Left forelimb (tissue), 1 donor: ENCODE results near the gene SRPX.

Source experiments
- DNase-seq: peaks from one replicate; pipeline ENCODE4 v3.0.0-alpha.2; 2018; ENCODE audit warnings: low spot score

Gene SRPX

GRCh38 chrX:38206542-38206941 lies 14.1 kb downstream of the SRPX start:
- DNase-seq: no peak

GRCh38 chrX:38206036-38206435 lies 14.6 kb downstream of the SRPX start:
- no peak for DNase-seq

GRCh38 chrX:38205039-38205438 lies 15.6 kb downstream of the SRPX start:
- DNase-seq: no peak

GRCh38 chrX:38192007-38192810 lies 28.5 kb downstream of the SRPX start:
- DNase-seq: no peak

- no peak for DNase-seq
Measured at GRCh38 chrX:38189431-38190250, 31.0 kb downstream of the SRPX start.

GRCh38 chrX:38183596-38183995 lies 37.1 kb downstream of the SRPX start:
- no peak for DNase-seq

- DNase-seq: no peak
Measured at GRCh38 chrX:38181357-38181756, 39.3 kb downstream of the SRPX start.

- DNase-seq: no peak
Measured at GRCh38 chrX:38178396-38178795, 42.3 kb downstream of the SRPX start.

GRCh38 chrX:38175139-38175538 lies 45.5 kb downstream of the SRPX start:
- DNase-seq: no peak

GRCh38 chrX:38172596-38172995 lies 48.1 kb downstream of the SRPX start:
- DNase-seq: no peak

GRCh38 chrX:38170556-38170955 lies 50.1 kb downstream of the SRPX start:
- no peak for DNase-seq

- DNase-seq: no peak
Measured at GRCh38 chrX:38166478-38167083, 54.1 kb downstream of the SRPX start.

- no peak for DNase-seq
Measured at GRCh38 chrX:38165023-38165422, 55.6 kb downstream of the SRPX start.

GRCh38 chrX:38163193-38163592 lies 57.5 kb downstream of the SRPX start:
- no peak for DNase-seq

- DNase-seq: no peak
Measured at GRCh38 chrX:38156838-38157237, 63.8 kb downstream of the SRPX start.

- DNase-seq: no peak
Measured at GRCh38 chrX:38154818-38155217, 65.9 kb downstream of the SRPX start.

- no peak for DNase-seq
Measured at GRCh38 chrX:38154340-38154739, 66.3 kb downstream of the SRPX start.

GRCh38 chrX:38151441-38151840 lies 69.2 kb downstream of the SRPX start:
- DNase-seq: no peak

- no peak for DNase-seq
Measured at GRCh38 chrX:38150993-38151392, 69.7 kb downstream of the SRPX start.

GRCh38 chrX:38149016-38149415 lies 71.7 kb downstream of the SRPX start:
- DNase-seq: no peak

- no peak for DNase-seq
Measured at GRCh38 chrX:38142610-38143009, 78.1 kb downstream of the SRPX start.

GRCh38 chrX:38138900-38139299 lies 81.8 kb downstream of the SRPX start:
- no peak for DNase-seq
